Left forelimb (tissue), 1 donor: Measurements from ENCODE around the gene COL5A1.

ENCODE experiments used
- DNase-seq: peaks from one replicate; pipeline ENCODE4 v3.0.0-alpha.2; 2018; ENCODE audit warnings: low spot score

Gene COL5A1

GRCh38 chr9:134815435-134816214 is 174.0 kb downstream of the COL5A1 start:
- DNase-seq = no peak

- no peak for DNase-seq
Measured at GRCh38 chr9:134816264-134816663, 174.7 kb downstream of the COL5A1 start.

- DNase-seq = no peak
Measured at GRCh38 chr9:134818000-134818568, 176.5 kb downstream of the COL5A1 start.

- no peak for DNase-seq
Measured at GRCh38 chr9:134818591-134818990, 177.0 kb downstream of the COL5A1 start.

- no peak for DNase-seq
Measured at GRCh38 chr9:134820901-134821300, 179.3 kb downstream of the COL5A1 start.

- no peak for DNase-seq
Measured at GRCh38 chr9:134822541-134822940, 180.9 kb downstream of the COL5A1 start.

GRCh38 chr9:134823623-134824022 is 182.0 kb downstream of the COL5A1 start:
- no peak for DNase-seq

- DNase-seq = no peak
Measured at GRCh38 chr9:134824583-134824982, 183.0 kb downstream of the COL5A1 start.

GRCh38 chr9:134825025-134825424 is 183.4 kb downstream of the COL5A1 start:
- no peak for DNase-seq

GRCh38 chr9:134826336-134827285 is 185.0 kb downstream of the COL5A1 start:
- DNase-seq = no peak

- DNase-seq = no peak
Measured at GRCh38 chr9:134827559-134827958, 186.0 kb downstream of the COL5A1 start.

- DNase-seq = no peak
Measured at GRCh38 chr9:134827993-134828392, 186.4 kb downstream of the COL5A1 start.

- no peak for DNase-seq
Measured at GRCh38 chr9:134828892-134829291, 187.3 kb downstream of the COL5A1 start.

- no peak for DNase-seq
Measured at GRCh38 chr9:134829356-134829937, 187.8 kb downstream of the COL5A1 start.

GRCh38 chr9:134830126-134830525 is 188.5 kb downstream of the COL5A1 start:
- DNase-seq = no peak

- no peak for DNase-seq
Measured at GRCh38 chr9:134830926-134831720, 189.5 kb downstream of the COL5A1 start.

- no peak for DNase-seq
Measured at GRCh38 chr9:134832471-134832870, 190.9 kb downstream of the COL5A1 start.

GRCh38 chr9:134833294-134833880 is 191.8 kb downstream of the COL5A1 start:
- no peak for DNase-seq

GRCh38 chr9:134834217-134834956 is 192.8 kb downstream of the COL5A1 start:
- no peak for DNase-seq

- no peak for DNase-seq
Measured at GRCh38 chr9:134834957-134835419, 193.4 kb downstream of the COL5A1 start.
